H1 (cell line): ENCODE results near the gene EML1. TPM values are rescaled to one million over a fixed set of nuclear protein-coding genes. Genes with fewer than 3 reads are reported as not detected.

Source experiments
- CTCF ChIA-PET: fragments of 300-600 bp; sonication (Branson Sonifier 250); formaldehyde crosslinking; loops from one replicate; lab custom pipeline; 2021; ENCODE audit not compliant: partially characterized antibody; lab: Charles Lee
- POLR2A ChIA-PET: fragments of 300-600 bp; sonication (Branson Sonifier 250); formaldehyde crosslinking; loops from one replicate; lab custom pipeline; 2021; ENCODE audit warnings: inconsistent platforms; ENCODE audit not compliant: partially characterized antibody; lab: Charles Lee
- DNase-seq, 2 experiments: peaks; one replicate each; pipeline versions ENCODE4 v3.0.0 to v3.0.0-alpha.2; 2010 to 2022; ENCODE audit warnings: low spot score in 2 of 2, low read depth in 1 of 2, mixed read lengths in 1 of 2
- FAIRE-seq: peaks from 2 replicates; lab custom pipeline; 2011; peaks lifted over from hg19 to GRCh38; lab: Jason Lieb, UNC
- H2AFZ ChIP-seq: 2 replicates; pipeline ENCODE4 v1.8.1; 2012; ENCODE audit warnings: low read length, inconsistent platforms
- H2AK5ac ChIP-seq: 2 replicates; pipeline ENCODE4 v1.6.1; 2013; ENCODE audit warnings: low read depth, low read length
- H2BK120ac ChIP-seq: replicated peaks from 2 replicates; pipeline ENCODE3; 2013; ENCODE audit warnings: low read depth, low read length, inconsistent platforms
- H2BK12ac ChIP-seq: 2 replicates; pipeline ENCODE4 v1.6.1; 2013; ENCODE audit warnings: low read depth, low read length
- H2BK15ac ChIP-seq: 2 replicates; pipeline ENCODE4 v1.6.1; 2013; ENCODE audit warnings: low read length
- H2BK20ac ChIP-seq: 2 replicates; pipeline ENCODE4 v1.6.1; 2013; ENCODE audit warnings: low read length
- H2BK5ac ChIP-seq: 2 replicates; pipeline ENCODE4 v1.6.1; 2013; ENCODE audit warnings: low read depth, low read length
- H3K14ac ChIP-seq: 2 replicates; pipeline ENCODE4 v1.6.1; 2013; ENCODE audit warnings: inconsistent platforms; ENCODE audit not compliant: insufficient read length
- H3K18ac ChIP-seq: 2 replicates; pipeline ENCODE4 v1.6.1; 2013; ENCODE audit warnings: low read length; ENCODE audit errors: extremely low read depth
- H3K23ac ChIP-seq: 2 replicates; pipeline ENCODE4 v1.6.1; 2013; ENCODE audit warnings: inconsistent platforms; ENCODE audit not compliant: insufficient read length
- H3K23me2 ChIP-seq: 2 replicates; pipeline ENCODE4 v1.6.1; 2013; ENCODE audit warnings: low read depth, low read length
- H3K27ac ChIP-seq: 2 replicates; pipeline ENCODE4 v1.6.1; 2011; ENCODE audit warnings: low read depth, low read length, inconsistent platforms
- H3K27me3 ChIP-seq, 4 experiments: replicated peaks in 1 of 4; 1 replicate in 1 of 4; 2 replicates in 3 of 4; pipeline versions ENCODE4 v1.6.1 to v1.8.1; 2011 to 2013; ENCODE audit warnings: low read length in 3 of 4, mild to moderate bottlenecking in 3 of 4, inconsistent platforms in 2 of 4, mixed read lengths in 2 of 4, moderate library complexity in 1 of 4; ENCODE audit not compliant: control insufficient read depth in 3 of 4, insufficient read depth in 3 of 4; ENCODE audit errors: extremely low read depth in 1 of 4
- H3K36me3 ChIP-seq, 4 experiments: 2 replicates each; pipeline versions ENCODE4 v1.6.1 to v1.8.1; 2011 to 2013; ENCODE audit warnings: mild to moderate bottlenecking in 4 of 4, low read length in 3 of 4, moderate library complexity in 2 of 4, control low read depth in 1 of 4, inconsistent platforms in 1 of 4; ENCODE audit not compliant: insufficient read depth in 4 of 4, control insufficient read depth in 2 of 4
- H3K4ac ChIP-seq: replicated peaks from 2 replicates; pipeline ENCODE3; 2013; ENCODE audit warnings: low read length, low read depth, mixed read lengths, inconsistent platforms; ENCODE audit not compliant: insufficient read length
- H3K4me1 ChIP-seq, 4 experiments: replicated peaks in 1 of 4; 1 replicate in 1 of 4; 2 replicates in 3 of 4; pipeline versions ENCODE4 v1.6.1 to v1.8.1; 2011 to 2013; ENCODE audit warnings: low read length in 3 of 4, inconsistent platforms in 2 of 4, mixed read lengths in 1 of 4; ENCODE audit not compliant: insufficient read depth in 4 of 4, control insufficient read depth in 3 of 4
- H3K4me2 ChIP-seq, 2 experiments: 2 replicates each; pipeline versions ENCODE4 v1.6.1 to v1.8.1; 2011 to 2013; ENCODE audit warnings: low read depth in 2 of 2, low read length in 2 of 2, control low read depth in 1 of 2, inconsistent platforms in 1 of 2, mild to moderate bottlenecking in 1 of 2; ENCODE audit not compliant: insufficient read depth in 1 of 2
- H3K4me3 ChIP-seq, 4 experiments: fragments of 200-600, 300-600 bp in 1 of 4; sonication (generic), shearing (Covaris generic), sonication (Bioruptor Twin) in 1 of 4; 2 replicates each; pipeline versions ENCODE4 v1.5.1 to v1.8.1; 2011 to 2016; ENCODE audit warnings: low read length in 4 of 4, low read depth in 3 of 4, control low read depth in 2 of 4, inconsistent platforms in 2 of 4, mild to moderate bottlenecking in 2 of 4, mixed read lengths in 1 of 4, moderate library complexity in 1 of 4; ENCODE audit not compliant: insufficient read depth in 2 of 4; ENCODE audit errors: extremely low read depth in 1 of 4
- H3K56ac ChIP-seq: replicated peaks from 2 replicates; pipeline ENCODE3; 2013; ENCODE audit warnings: low read depth, mild to moderate bottlenecking, mixed read lengths, low read length, inconsistent platforms; ENCODE audit not compliant: insufficient read length
- H3K79me1 ChIP-seq: 2 replicates; pipeline ENCODE4 v1.6.1; 2013; ENCODE audit warnings: low read depth, low read length, control low read depth
- H3K79me2 ChIP-seq, 2 experiments: 2 replicates each; pipeline versions ENCODE4 v1.6.1 to v1.8.1; 2012 to 2013; ENCODE audit warnings: low read length in 2 of 2, mild to moderate bottlenecking in 2 of 2, inconsistent platforms in 1 of 2; ENCODE audit not compliant: insufficient read depth in 2 of 2, control insufficient read depth in 1 of 2
- H3K9ac ChIP-seq, 4 experiments: replicated peaks in 1 of 4; 1 replicate in 1 of 4; 2 replicates in 3 of 4; pipeline versions ENCODE4 v1.6.1 to v1.8.1; 2011 to 2013; ENCODE audit warnings: low read depth in 3 of 4, low read length in 3 of 4, control low read depth in 2 of 4, mild to moderate bottlenecking in 2 of 4, moderate library complexity in 2 of 4, inconsistent platforms in 1 of 4; ENCODE audit errors: extremely low read depth in 1 of 4
- H3K9me3 ChIP-seq, 2 experiments: 2 replicates each; pipeline versions ENCODE4 v1.6.1 to v1.8.1; 2012 to 2013; ENCODE audit warnings: mild to moderate bottlenecking in 2 of 2, moderate library complexity in 2 of 2, control low read depth in 1 of 2, inconsistent platforms in 1 of 2, low read depth in 1 of 2, low read length in 1 of 2, mixed read lengths in 1 of 2; ENCODE audit not compliant: insufficient read depth in 2 of 2
- H4K20me1 ChIP-seq, 2 experiments: replicated peaks in 1 of 2; 2 replicates each; pipeline versions ENCODE3 to v1.8.1; 2011 to 2013; ENCODE audit warnings: inconsistent platforms in 2 of 2, low read length in 2 of 2, mild to moderate bottlenecking in 1 of 2; ENCODE audit not compliant: insufficient read depth in 2 of 2, control insufficient read depth in 1 of 2
- H4K5ac ChIP-seq: 2 replicates; pipeline ENCODE4 v1.6.1; 2013; ENCODE audit warnings: low read length, low read depth, mixed read lengths, inconsistent platforms; ENCODE audit not compliant: insufficient read length
- H4K8ac ChIP-seq: 2 replicates; pipeline ENCODE4 v1.8.0; 2013; ENCODE audit warnings: mild to moderate bottlenecking, moderate library complexity, low read length, inconsistent platforms; ENCODE audit not compliant: insufficient read depth; ENCODE audit errors: extremely low read depth
- H4K91ac ChIP-seq: replicated peaks from 2 replicates; pipeline ENCODE3; 2013; ENCODE audit warnings: low read length, mixed read lengths, inconsistent platforms; ENCODE audit not compliant: insufficient read length
- GTF2F1 ChIP-seq: IDR thresholded peaks from 2 replicates; pipeline ENCODE4 v1.6.1; 2012; ENCODE audit warnings: low read depth, low read length, improper control_type of control experiment, borderline replicate concordance
- NANOG ChIP-seq: IDR thresholded peaks from 2 replicates; pipeline ENCODE4 v1.6.1; 2011; ENCODE audit warnings: low read length, low read depth, mild to moderate bottlenecking, inconsistent platforms; ENCODE audit not compliant: insufficient read depth, poor library complexity, severe bottlenecking
- RXRA ChIP-seq: IDR thresholded peaks from 2 replicates; pipeline ENCODE4 v1.6.1; 2011; ENCODE audit warnings: low read depth, mild to moderate bottlenecking, low read length, moderate library complexity; ENCODE audit not compliant: insufficient read depth
- TEAD4 ChIP-seq: IDR thresholded peaks from 2 replicates; pipeline ENCODE4 v1.6.1; 2012; ENCODE audit warnings: low read depth, low read length, inconsistent platforms, mixed read lengths
- WGBS, 2 experiments: shearing (Covaris generic) in 1 of 2; methylation state at CpG; one replicate each; pipeline versions ENCODE4 v1.1.6 to v1.1.7; 2013 to 2015; ENCODE audit warnings: low lambda C conversion rate in 2 of 2, mixed read lengths in 2 of 2, inconsistent platforms in 1 of 2, low coverage in 1 of 2, missing lambda C conversion rate in 1 of 2; ENCODE audit not compliant: insufficient replicate concordance in 2 of 2, insufficient coverage in 1 of 2, insufficient read length in 1 of 2; ENCODE audit errors: extremely low coverage in 1 of 2, missing lambda C conversion rate in 1 of 2; 5-methylcytosine and 5-hydroxymethylcytosine counted together
- polyA plus RNA-seq, 7 experiments: library from polyadenylated mRNA; depleted of rRNA in 3 of 7; stranded (reverse) in 5 of 7; unstranded in 2 of 7; fragments of >200 nt in 5 of 7; fragments of 200-250 nt in 2 of 7; gene quantifications; 1 replicate in 5 of 7; 2 replicates in 1 of 7; 4 replicates in 1 of 7; pipeline versions ENCODE4 v1.2.1 to v1.2.3, GENCODE V29; 2011 to 2013; ENCODE audit warnings: missing spikeins in 2 of 7, mixed read lengths in 2 of 7
- total RNA-seq: library from RNA; stranded (reverse); fragmentation: NEBNext Ultra II Directional; extraction: Animal tissue kit (Norgen Biotek cat#: 25700); gene quantifications from 2 replicates; pipeline ENCODE4 v1.2.1, GENCODE V29; 2021

Gene EML1
- total and polyA plus RNA-seq, 2 of the 8 experiments (the other 6 are each of a cell fraction or from before 2014, with no cell fraction given): 11.1 to 24.7 TPM

DNA sequence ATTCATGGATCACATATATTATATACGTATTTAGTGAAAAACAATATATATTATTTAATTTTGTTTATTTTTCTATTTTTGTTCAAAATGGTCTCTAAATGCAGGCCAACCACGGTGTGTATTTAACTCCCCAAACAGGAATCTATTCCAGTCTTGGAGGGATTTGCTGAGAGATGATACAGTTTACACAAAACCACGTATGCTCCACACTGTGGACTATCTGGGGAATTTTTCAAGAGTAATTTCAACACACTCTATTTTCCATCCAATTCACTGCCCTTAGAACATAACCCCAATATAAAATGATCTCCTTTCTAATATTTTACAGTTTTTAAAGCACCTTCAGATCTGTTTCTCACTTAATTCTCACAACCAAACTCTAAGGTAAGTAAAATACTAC, 15.3 kb downstream of the EML1 start:
- no peak overlapping the region for H2AK5ac ChIP-seq
- no peaks in the 10 kb centered on the region for H3K36me3 ChIP-seq
- 86% methylated on average over 3 of the region's 3 CpGs; no CpG with 5 or more reads in 1 of the 2 experiments for WGBS, 2 experiments
- DNase-seq: no peak
- no peak overlapping the region for H4K8ac ChIP-seq
- no peak overlapping the region for H3K9ac ChIP-seq
- H2BK120ac ChIP-seq: no peak overlapping the region
- H2BK20ac ChIP-seq: no peak overlapping the region
- no peak overlapping the region for H3K14ac ChIP-seq
- no peak overlapping the region for H2AFZ ChIP-seq
- no peak overlapping the region for H3K18ac ChIP-seq
- no peak for TF ChIP-seq TEAD4
- no peak for TF ChIP-seq RXRA
- no peak for TF ChIP-seq NANOG
- no peak for TF ChIP-seq GTF2F1
- TF ChIP-seq, all 59 proteins: peak for 0
- H2BK12ac ChIP-seq: no peak overlapping the region
- no peak overlapping the region for H2BK5ac ChIP-seq
- H4K5ac ChIP-seq: no peak overlapping the region
- ChIA-PET POLR2A (no interaction called here), CTCF (interaction anchor here (1.0 to 2.8 kb wide), 6 partner anchors 8 to 138 kb away, joined by 6 to 16 read pairs (median 8); no protein-coding TSS in a partner anchor)
- no peaks in the 10 kb centered on the region for H3K23me2 ChIP-seq
- no peak overlapping the region for H3K23ac ChIP-seq
- no peak overlapping the region for H2BK15ac ChIP-seq
- H3K4me2 ChIP-seq: no peak overlapping the region
- H3K56ac ChIP-seq: no peak overlapping the region
- H3K27ac ChIP-seq: no peak overlapping the region
- peaks cover 0 to 6% of the 10 kb centered on the region in 2 experiments; a peak in 1 of 4 replicates for H3K79me2 ChIP-seq
- no peak overlapping the region for H3K4ac ChIP-seq
- no peaks in the 10 kb centered on the region for H3K27me3 ChIP-seq
- H4K91ac ChIP-seq: no peak overlapping the region
- H3K4me3 ChIP-seq: no peak overlapping the region
- H4K20me1 ChIP-seq: peaks cover 2% of the 10 kb centered on the region in 2 experiments
- FAIRE-seq: no peak
- peaks cover 8% of the 10 kb centered on the region for H3K79me1 ChIP-seq
- no peaks in the 10 kb centered on the region; a peak in 1 of 7 replicates for H3K4me1 ChIP-seq
- H3K9me3 ChIP-seq: no peaks in the 10 kb centered on the region
